Activated CD8-positive, alpha-beta memory T cell treated with anti-CD3 and anti-CD28 coated beads, Interleukin-2, amount 10 ng/mL, durations not matched to agents 7 days and 5 days (primary cell): ENCODE data around the gene SFMBT2. TPM values are rescaled to one million over a fixed set of nuclear protein-coding genes. Genes with fewer than 3 reads are reported as not detected.
A peak's percentile ranks its signal among the peaks of the same experiment; 100 is the strongest.
"Not testable (repeated sequence)": the region's sequence is repeated elsewhere in the genome, so short reads cannot be mapped to it uniquely, and the experiment has no call there.

Experiments used
- ATAC-seq: fragments of 150-1000 bp; cut with Tn5 transposase; one replicate; pipeline ENCODE4 v1.10.0; 2021; ENCODE audit warnings: moderate library complexity
- CTCF ChIA-PET: fragments of 350-600 bp; sonication (Branson Sonifier 250); formaldehyde crosslinking; loops from one replicate; lab custom pipeline; 2021; ENCODE audit warnings: antibody characterized with exemption; lab: Charles Lee
- DNase-seq: peaks from one replicate; pipeline ENCODE4 v3.0.0-alpha.2; 2020
- H3K27ac Mint-ChIP-seq: one replicate; pipeline ENCODE4 v1.8.0; 2021; ENCODE audit warnings: mild to moderate bottlenecking, mixed read lengths
- H3K27me3 Mint-ChIP-seq: one replicate; pipeline ENCODE4 v1.8.0; 2021; ENCODE audit warnings: mixed read lengths
- H3K36me3 Mint-ChIP-seq: one replicate; pipeline ENCODE4 v1.8.0; 2021; ENCODE audit warnings: mild to moderate bottlenecking, mixed read lengths
- H3K4me1 Mint-ChIP-seq: one replicate; pipeline ENCODE4 v1.8.0; 2021; ENCODE audit warnings: mixed read lengths
- H3K4me3 Mint-ChIP-seq: one replicate; pipeline ENCODE4 v1.8.0; 2021; ENCODE audit warnings: mild to moderate bottlenecking, moderate library complexity, mixed read lengths
- H3K9me3 Mint-ChIP-seq: one replicate; pipeline ENCODE4 v1.8.0; 2022; ENCODE audit warnings: low read depth, mixed read lengths
- total RNA-seq, 2 experiments: library from RNA; stranded (reverse); gene quantifications; one replicate each; pipeline ENCODE4 v1.2.3, GENCODE V29; 2021

SFMBT2 gene
- total RNA-seq, 2 experiments from 2014 or later, result 49.5 to 69.0 TPM

GRCh38 chr10:7406712-7407333 is 4.0 kb downstream of the SFMBT2 start:
- H3K27me3 Mint-ChIP-seq, result peaks cover 2% of the 10 kb centered on the region
- CTCF ChIA-PET, result interaction anchor here (7.3 kb wide), 1 partner anchor 486 kb away, joined by 82 read pairs; no protein-coding TSS in a partner anchor

DNA sequence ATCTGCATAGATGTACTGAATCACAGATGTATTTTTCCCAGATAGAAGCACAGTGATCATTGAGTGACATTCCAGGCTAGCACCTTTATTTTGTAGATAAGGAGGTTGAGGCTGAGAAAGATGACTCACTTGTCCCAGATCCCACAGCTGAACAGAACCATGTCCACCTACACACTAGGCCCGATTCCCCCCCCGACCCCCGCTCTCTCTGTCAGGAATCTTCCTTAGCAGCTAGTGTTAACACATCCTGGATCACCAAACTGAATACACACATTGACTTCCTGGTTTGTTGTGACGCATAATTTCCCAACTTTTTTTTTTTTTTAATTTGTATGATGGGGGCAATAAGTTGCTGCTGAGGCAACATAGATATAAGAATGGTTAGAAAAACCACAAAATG is 5.2 kb downstream of the SFMBT2 start:
- H3K27me3 Mint-ChIP-seq, result no peaks in the 10 kb centered on the region
- H3K36me3 Mint-ChIP-seq, result peaks cover 39% of the 10 kb centered on the region
- CTCF ChIA-PET, result no interaction called here
- DNase-seq (no peak), ATAC-seq (no peak)
- no peaks in the 10 kb centered on the region for H3K9me3 Mint-ChIP-seq
- no peak overlapping the region for H3K27ac Mint-ChIP-seq
- H3K4me1 Mint-ChIP-seq, result peaks cover 42% of the 10 kb centered on the region
- no peak overlapping the region for H3K4me3 Mint-ChIP-seq

More at GRCh38 chr10:7406712-7407333, 4.0 kb downstream of the SFMBT2 start:
- H3K4me1 Mint-ChIP-seq, result peaks cover 49% of the 10 kb centered on the region
- no peak overlapping the region for H3K4me3 Mint-ChIP-seq
- DNase-seq, result no peak
- H3K27ac Mint-ChIP-seq, result no peak overlapping the region
- no peaks in the 10 kb centered on the region for H3K9me3 Mint-ChIP-seq
- no peak for ATAC-seq
- peaks cover 32% of the 10 kb centered on the region for H3K36me3 Mint-ChIP-seq

DNA sequence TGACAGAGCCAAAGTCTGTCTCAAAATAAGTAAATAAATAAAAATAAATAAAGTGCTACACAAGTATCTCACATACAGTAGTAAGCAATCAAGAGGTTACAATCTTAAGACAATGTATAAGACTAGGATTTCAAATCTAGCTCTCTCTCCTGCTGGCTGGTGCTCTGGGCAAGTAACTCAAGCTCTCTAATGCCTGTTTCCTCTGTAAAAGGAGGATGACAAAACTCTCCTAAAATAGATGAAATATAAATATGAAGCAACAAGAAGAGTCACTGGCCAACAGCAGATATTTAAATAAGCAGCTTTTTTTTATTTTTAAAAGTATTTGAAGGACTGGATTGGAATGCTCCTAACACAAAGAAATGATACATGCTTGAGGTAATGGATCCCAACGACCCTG is 7.2 kb downstream of the SFMBT2 start:
- Mint-ChIP-seq H3K27ac (no peak overlapping the region), H3K4me3 (no peak overlapping the region), H3K36me3 (peaks cover 44% of the 10 kb centered on the region), H3K9me3 (no peaks in the 10 kb centered on the region), H3K27me3 (no peaks in the 10 kb centered on the region), H3K4me1 (peaks cover 42% of the 10 kb centered on the region)
- ATAC-seq (no peak), DNase-seq (no peak)
- CTCF ChIA-PET, result no interaction called here

- H3K36me3 Mint-ChIP-seq, result peaks cover 49% of the 10 kb centered on the region
- no peak overlapping the region for H3K4me3 Mint-ChIP-seq
- no peaks in the 10 kb centered on the region for H3K27me3 Mint-ChIP-seq
- H3K9me3 Mint-ChIP-seq, result no peaks in the 10 kb centered on the region
- ATAC-seq, result no peak
- CTCF ChIA-PET, result interaction anchor here (0.7 kb wide), 1 partner anchor 33 kb away, joined by 4 read pairs; no protein-coding TSS in a partner anchor
- H3K4me1 Mint-ChIP-seq, result peaks cover 40% of the 10 kb centered on the region
- H3K27ac Mint-ChIP-seq, result no peak overlapping the region
- no peak for DNase-seq
Observed at GRCh38 chr10:7401782-7402181, 9.1 kb downstream of the SFMBT2 start.

GRCh38 chr10:7401156-7401555 is 9.7 kb downstream of the SFMBT2 start:
- no peak for DNase-seq
- Mint-ChIP-seq H3K4me1 (peaks cover 40% of the 10 kb centered on the region), H3K9me3 (no peaks in the 10 kb centered on the region), H3K27ac (no peak overlapping the region), H3K4me3 (no peak overlapping the region), H3K36me3 (peaks cover 54% of the 10 kb centered on the region), H3K27me3 (no peaks in the 10 kb centered on the region)
- CTCF ChIA-PET, result interaction anchor here (1.2 kb wide), 1 partner anchor 482 kb away, joined by 3 read pairs; no protein-coding TSS in a partner anchor
- ATAC-seq, result no peak

GRCh38 chr10:7400068-7400715 is 10.6 kb downstream of the SFMBT2 start:
- Mint-ChIP-seq H3K4me3 (no peak overlapping the region), H3K27me3 (no peaks in the 10 kb centered on the region), H3K4me1 (peaks cover 31% of the 10 kb centered on the region), H3K27ac (no peak overlapping the region), H3K9me3 (no peaks in the 10 kb centered on the region), H3K36me3 (peaks cover 54% of the 10 kb centered on the region)
- ATAC-seq (no peak), DNase-seq (no peak)
- CTCF ChIA-PET, result interaction anchor here (1.2 kb wide), 1 partner anchor 482 kb away, joined by 3 read pairs; no protein-coding TSS in a partner anchor

DNA sequence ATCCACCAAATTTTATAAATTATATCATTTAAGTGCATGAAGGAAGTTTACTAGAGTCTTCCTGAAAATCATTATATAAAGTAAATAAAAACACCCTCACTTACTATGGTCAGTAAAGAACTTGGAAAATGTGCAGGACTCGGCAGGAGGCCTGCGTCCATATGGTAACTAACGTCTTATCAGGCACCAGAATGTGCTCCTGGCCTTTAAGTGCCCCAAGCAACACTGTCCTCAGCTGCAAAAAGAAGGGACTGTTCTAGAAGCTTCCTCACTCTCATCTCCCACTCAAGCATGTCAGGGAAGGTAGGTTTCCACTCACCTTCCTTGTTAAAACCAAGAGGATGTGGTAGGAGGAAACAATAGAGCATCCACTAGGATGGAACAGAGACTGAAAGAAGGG is 11.3 kb downstream of the SFMBT2 start:
- H3K27ac Mint-ChIP-seq, result peak overlapping the region; percentile 1
- DNase-seq (no peak), ATAC-seq (no peak)
- peaks cover 47% of the 10 kb centered on the region for H3K36me3 Mint-ChIP-seq
- CTCF ChIA-PET, result no interaction called here
- H3K9me3 Mint-ChIP-seq, result no peaks in the 10 kb centered on the region
- H3K27me3 Mint-ChIP-seq, result no peaks in the 10 kb centered on the region
- H3K4me1 Mint-ChIP-seq, result peaks cover 28% of the 10 kb centered on the region
- H3K4me3 Mint-ChIP-seq, result no peak overlapping the region

GRCh38 chr10:7397049-7398035 is 13.5 kb downstream of the SFMBT2 start:
- Mint-ChIP-seq H3K27ac (peak overlapping the region; percentile 40), H3K9me3 (no peaks in the 10 kb centered on the region), H3K4me1 (peaks cover 25% of the 10 kb centered on the region), H3K27me3 (no peaks in the 10 kb centered on the region), H3K36me3 (peaks cover 35% of the 10 kb centered on the region), H3K4me3 (no peak overlapping the region)
- CTCF ChIA-PET, result interaction anchor here (1.1 kb wide), 1 partner anchor 11 kb away, joined by 3 read pairs; no protein-coding TSS in a partner anchor
- ATAC-seq (peak; percentile 77), DNase-seq (no peak)

GRCh38 chr10:7392301-7392700 is 18.5 kb downstream of the SFMBT2 start:
- H3K27me3 Mint-ChIP-seq, H3K27ac Mint-ChIP-seq, H3K4me3 Mint-ChIP-seq, ATAC-seq, H3K9me3 Mint-ChIP-seq, DNase-seq, CTCF ChIA-PET: not testable (repeated sequence)
- peaks cover 18% of the 10 kb centered on the region for H3K36me3 Mint-ChIP-seq
- peaks cover 37% of the 10 kb centered on the region for H3K4me1 Mint-ChIP-seq

DNA sequence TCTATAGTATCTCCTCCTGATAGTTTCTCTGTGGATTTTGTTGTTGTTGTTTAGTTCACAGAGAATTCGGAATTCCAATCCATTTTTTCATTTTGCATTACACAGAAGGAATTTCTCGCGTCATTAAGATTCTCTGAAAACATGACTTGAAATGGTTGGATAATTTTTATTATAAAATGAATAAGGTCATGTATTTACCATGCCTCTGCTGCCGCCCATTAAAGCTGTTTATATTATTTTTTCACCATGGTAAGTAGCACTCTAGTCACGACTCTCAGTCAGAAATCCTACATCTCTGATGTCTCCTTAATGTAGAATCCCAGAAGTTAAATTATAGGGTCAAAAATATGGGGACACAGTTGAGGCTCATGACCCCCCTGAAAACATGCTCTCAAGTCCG is 19.1 kb downstream of the SFMBT2 start:
- DNase-seq, result no peak
- no peak overlapping the region for H3K27ac Mint-ChIP-seq
- H3K4me1 Mint-ChIP-seq, result peaks cover 37% of the 10 kb centered on the region
- CTCF ChIA-PET, result interaction anchor here (1.5 kb wide), 1 partner anchor 472 kb away, joined by 3 read pairs; no protein-coding TSS in a partner anchor
- peaks cover 16% of the 10 kb centered on the region for H3K36me3 Mint-ChIP-seq
- H3K9me3 Mint-ChIP-seq, result no peaks in the 10 kb centered on the region
- no peak overlapping the region for H3K4me3 Mint-ChIP-seq
- no peaks in the 10 kb centered on the region for H3K27me3 Mint-ChIP-seq
- no peak for ATAC-seq

DNA sequence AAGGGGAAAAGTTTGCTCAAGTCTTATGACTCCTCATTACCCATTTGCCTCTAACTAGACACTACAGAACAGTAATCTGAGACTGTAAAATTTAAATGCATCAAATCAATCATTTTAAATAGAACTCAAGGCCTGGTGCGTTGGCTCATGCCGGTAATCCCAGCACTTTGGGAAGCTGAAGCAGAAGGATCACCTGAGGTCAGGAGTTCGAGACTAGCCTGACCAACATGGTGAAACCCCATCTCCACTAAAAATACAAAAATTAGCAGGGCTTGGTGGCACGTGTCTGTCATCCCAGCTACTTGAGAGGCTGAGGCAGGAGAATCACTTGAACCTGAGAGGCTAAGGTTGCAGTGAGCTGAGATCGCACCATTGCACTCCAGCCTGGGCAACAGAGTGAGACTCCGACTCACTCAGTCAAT is 20.1 kb downstream of the SFMBT2 start:
- not testable (repeated sequence) for H3K4me3 Mint-ChIP-seq, H3K27me3 Mint-ChIP-seq, H3K27ac Mint-ChIP-seq, DNase-seq, H3K9me3 Mint-ChIP-seq, ATAC-seq
- peaks cover 38% of the 10 kb centered on the region for H3K4me1 Mint-ChIP-seq
- CTCF ChIA-PET, result interaction anchor here (1.5 kb wide), 1 partner anchor 471 kb away, joined by 3 read pairs; no protein-coding TSS in a partner anchor
- H3K36me3 Mint-ChIP-seq, result peaks cover 10% of the 10 kb centered on the region

- Mint-ChIP-seq H3K27ac (peak overlapping the region; percentile 22), H3K27me3 (no peaks in the 10 kb centered on the region), H3K36me3 (peaks cover 6% of the 10 kb centered on the region), H3K4me3 (no peak overlapping the region), H3K4me1 (peaks cover 44% of the 10 kb centered on the region), H3K9me3 (no peaks in the 10 kb centered on the region)
- CTCF ChIA-PET, result interaction anchor here (1.3 kb wide), 1 partner anchor 21 kb away, joined by 4 read pairs; the partner anchor contains the start of gene SFMBT2
- DNase-seq (no peak), ATAC-seq (peak; percentile 27)
Observed at GRCh38 chr10:7389844-7390243, 21.0 kb downstream of the SFMBT2 start.

GRCh38 chr10:7389346-7389745 is 21.5 kb downstream of the SFMBT2 start:
- Mint-ChIP-seq H3K27ac (peak overlapping the region; percentile 22), H3K4me3 (no peak overlapping the region), H3K36me3 (peaks cover 6% of the 10 kb centered on the region), H3K4me1 (peaks cover 48% of the 10 kb centered on the region), H3K27me3 (no peaks in the 10 kb centered on the region), H3K9me3 (no peaks in the 10 kb centered on the region)
- CTCF ChIA-PET, result interaction anchor here (1.3 kb wide), 1 partner anchor 22 kb away, joined by 4 read pairs; the partner anchor contains the start of gene SFMBT2
- DNase-seq (no peak), ATAC-seq (no peak)
